Daoy (cell line): ENCODE results near the gene PTPRH. TPM values are rescaled to one million over a fixed set of nuclear protein-coding genes. Genes with fewer than 3 reads are reported as not detected.
A peak's percentile ranks its signal among the peaks of the same experiment; 100 is the strongest.

ENCODE experiments used
- DNase-seq: peaks from one replicate; pipeline ENCODE4 v3.0.0-alpha.2; 2015; ENCODE audit warnings: low read depth
- total RNA-seq: library from RNA; depleted of rRNA; stranded (reverse); fragments of >200 nt; shearing (Covaris generic); gene quantifications from 2 replicates; pipeline ENCODE4 v1.2.3, GENCODE V29; 2014; rRNA removed

Gene PTPRH, protein sequence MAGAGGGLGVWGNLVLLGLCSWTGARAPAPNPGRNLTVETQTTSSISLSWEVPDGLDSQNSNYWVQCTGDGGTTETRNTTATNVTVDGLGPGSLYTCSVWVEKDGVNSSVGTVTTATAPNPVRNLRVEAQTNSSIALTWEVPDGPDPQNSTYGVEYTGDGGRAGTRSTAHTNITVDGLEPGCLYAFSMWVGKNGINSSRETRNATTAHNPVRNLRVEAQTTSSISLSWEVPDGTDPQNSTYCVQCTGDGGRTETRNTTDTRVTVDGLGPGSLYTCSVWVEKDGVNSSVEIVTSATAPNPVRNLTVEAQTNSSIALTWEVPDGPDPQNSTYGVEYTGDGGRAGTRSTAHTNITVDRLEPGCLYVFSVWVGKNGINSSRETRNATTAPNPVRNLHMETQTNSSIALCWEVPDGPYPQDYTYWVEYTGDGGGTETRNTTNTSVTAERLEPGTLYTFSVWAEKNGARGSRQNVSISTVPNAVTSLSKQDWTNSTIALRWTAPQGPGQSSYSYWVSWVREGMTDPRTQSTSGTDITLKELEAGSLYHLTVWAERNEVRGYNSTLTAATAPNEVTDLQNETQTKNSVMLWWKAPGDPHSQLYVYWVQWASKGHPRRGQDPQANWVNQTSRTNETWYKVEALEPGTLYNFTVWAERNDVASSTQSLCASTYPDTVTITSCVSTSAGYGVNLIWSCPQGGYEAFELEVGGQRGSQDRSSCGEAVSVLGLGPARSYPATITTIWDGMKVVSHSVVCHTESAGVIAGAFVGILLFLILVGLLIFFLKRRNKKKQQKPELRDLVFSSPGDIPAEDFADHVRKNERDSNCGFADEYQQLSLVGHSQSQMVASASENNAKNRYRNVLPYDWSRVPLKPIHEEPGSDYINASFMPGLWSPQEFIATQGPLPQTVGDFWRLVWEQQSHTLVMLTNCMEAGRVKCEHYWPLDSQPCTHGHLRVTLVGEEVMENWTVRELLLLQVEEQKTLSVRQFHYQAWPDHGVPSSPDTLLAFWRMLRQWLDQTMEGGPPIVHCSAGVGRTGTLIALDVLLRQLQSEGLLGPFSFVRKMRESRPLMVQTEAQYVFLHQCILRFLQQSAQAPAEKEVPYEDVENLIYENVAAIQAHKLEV
- total RNA-seq = 4.1 and 8.6 TPM in 2 replicates

DNA sequence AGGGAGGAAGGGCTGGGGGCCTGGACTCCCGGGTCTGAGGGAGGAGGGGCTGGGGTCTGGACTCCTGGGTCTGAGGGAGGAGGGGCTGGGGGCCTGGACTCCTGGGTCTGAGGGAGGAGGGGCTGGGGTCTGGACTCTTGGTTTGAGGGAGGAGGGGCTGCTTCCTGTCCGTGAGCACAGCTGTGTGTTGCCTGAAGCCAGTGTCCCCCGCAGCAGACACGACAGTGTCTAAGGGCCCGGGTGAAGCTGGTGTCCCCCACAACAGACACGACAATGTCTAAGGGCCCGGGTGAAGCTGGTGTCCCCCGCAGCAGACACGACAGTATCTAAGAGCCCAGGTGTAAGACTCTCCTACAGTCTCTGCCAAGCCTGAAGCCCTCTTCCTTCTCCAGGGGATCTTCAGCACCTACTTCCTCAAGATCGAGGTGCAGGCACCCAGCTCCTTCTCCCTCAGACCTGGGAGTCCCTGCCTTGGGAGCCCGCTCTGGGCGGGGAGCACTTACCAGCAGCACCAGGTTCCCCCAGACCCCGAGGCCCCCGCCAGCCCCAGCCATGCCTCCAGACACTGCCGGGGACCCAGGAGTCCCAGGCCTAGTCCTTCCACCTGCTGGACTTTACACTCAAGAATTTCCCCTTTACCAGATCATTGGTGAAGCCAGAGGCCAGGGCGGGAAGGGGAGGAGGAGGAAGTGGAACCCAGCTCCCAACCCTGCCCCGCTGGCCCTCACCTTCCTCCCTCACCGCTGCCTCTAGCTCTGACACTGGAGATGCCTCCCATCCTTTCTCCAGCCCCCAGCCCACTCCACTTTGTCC is at the start of gene PTPRH:
PTPRH (minus strand) TSS at position 622 of the 813 bp plus-strand sequence; CDS start at position 554, 68 bp downstream.
- DNase-seq = no peak

DNA sequence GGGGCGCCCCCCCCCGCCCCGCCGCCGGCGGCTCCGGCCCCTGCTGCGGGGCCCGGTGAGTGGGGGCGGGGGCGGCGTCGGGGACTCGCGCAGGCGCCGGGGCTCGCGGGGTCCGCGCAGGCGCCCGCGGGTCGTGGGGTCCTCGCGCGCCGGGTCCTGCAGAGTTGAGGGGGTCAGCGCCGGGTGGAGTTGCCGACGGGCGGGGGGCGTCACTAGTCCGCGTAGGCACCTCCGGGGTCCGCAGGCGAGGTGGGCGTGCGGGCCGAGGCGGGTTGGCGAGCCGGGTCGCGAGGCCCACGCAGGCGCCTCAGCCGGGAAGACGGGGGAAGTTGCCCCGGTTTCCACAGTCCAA is 49.2 kb upstream of the PTPRH start:
- DNase-seq = no peak

DNA sequence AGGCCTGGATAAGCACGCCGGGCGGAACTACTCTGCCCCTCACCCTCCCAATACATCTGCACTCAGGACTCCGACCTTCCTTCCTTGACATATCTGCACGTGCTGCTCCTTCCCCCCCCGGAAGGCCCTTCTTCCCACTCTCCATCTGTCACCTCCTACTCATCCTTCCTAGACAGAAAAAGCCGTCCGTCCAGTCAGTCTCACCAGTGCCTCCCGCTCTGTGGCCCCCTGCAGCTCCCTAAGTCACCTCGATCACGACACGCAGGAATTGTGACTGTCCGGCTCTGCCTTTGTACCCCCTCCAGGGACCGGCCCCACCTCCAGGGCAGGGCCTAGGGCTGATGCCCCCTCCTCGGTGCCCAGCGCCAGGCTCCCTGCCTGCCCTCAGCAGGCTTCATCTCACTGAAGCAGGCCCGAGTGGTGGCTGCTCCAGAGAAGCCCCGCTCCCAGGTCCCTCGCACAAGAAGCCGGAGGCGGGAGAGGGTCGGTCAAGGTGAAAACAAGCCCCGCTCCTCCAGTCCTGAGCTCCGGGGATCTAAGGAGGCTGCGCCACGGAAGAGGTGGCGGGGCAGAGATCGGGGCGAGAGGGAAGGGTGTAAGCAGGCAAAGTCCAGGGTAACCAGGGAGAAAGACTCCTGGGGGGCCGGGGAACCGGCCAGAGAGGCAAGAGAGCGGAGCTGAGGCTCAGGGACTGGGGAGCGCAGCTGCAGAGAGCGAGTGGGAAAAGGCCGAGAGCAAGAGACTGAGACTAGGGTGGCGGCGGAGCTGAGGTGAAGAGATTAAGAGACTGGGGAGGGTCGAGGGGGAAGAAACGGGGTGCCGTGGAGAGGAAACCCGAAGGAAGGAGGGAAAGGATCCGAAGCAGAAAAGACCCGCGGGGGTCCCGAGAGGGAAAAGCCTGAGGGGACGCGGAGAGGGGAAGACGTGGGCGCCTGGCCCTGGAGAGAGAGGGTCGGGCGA is 48.4 kb upstream of the PTPRH start:
- DNase-seq = peak; percentile 27

DNA sequence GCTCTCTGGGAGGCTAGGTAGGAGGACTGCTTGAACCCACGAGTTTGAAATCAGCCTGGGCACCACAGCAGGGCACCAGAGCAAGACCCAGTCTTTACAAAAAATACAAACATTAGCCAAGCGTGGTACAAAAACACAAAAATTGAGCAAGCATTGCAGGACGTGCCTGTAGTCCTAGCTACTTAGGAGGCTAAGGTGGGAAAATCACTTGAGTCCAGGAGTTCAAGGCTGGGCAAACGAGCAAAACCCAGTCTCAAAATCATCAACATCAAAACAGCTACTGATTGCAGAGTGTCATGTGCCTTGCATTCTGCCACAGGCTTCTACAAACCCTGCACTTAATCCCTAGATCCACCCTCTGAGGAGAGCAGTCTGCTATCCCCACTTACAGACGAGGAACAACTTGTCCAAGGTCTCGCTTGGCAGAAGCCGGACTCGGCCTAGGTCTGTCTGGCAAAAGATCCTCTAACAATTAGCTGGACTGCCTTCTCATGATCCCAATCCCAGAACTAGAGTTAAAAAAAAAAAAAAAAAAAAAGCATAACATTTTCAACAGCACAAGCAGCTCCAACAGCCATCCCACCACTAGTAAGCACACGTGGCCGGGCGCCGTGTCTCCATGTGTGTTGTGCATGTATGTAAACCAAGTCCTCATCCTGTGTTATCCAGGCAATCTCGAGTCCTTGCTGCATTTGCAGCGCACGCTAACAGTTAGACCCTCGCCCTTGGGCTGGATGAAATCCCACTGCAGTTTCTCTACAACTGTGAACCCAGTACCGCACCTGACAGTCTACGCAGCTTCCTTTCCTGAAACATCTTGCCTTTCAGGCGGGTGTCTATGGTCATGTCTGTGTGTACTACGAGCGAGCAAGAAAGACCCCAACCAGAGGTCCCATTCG is 47.5 kb upstream of the PTPRH start:
- DNase-seq = no peak

DNA sequence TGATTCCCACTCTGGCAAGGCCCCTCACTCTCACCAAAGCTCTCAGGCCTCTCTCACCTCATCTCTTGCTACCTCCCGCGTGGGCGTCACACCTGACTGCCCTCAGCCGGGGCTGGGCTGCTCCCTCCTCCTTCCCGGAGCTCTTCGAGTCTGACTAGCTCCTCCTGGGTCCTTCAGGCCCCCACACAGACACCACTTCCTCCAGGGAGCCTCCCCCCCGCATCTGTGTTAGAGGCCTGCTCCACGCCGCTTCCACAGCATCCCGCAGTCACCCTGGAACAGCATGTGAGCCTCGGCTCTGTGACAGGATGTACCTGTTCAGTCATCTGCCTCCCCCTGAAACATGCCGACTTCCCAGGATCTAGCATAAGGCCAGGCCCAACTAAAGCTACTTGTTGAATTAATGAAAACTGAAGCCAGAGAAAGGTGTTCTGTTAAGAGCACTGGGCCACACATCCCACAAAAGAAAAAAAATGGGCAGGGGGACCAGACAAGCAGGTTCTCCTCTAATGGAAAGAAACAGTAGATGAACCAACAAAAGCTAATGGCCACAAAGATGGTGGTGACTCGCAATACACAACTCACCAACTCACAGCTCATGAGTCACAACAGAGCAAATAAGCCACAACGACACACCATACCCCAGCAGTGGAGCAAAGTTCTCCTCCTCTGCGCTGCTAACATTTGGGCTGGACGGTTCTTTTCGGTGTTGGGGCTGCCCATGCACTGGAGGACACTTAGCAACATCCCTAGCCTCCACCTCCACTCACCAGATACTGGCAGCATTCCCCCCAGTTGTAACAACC is 46.5 kb upstream of the PTPRH start:
- peak; percentile 55 for DNase-seq

DNA sequence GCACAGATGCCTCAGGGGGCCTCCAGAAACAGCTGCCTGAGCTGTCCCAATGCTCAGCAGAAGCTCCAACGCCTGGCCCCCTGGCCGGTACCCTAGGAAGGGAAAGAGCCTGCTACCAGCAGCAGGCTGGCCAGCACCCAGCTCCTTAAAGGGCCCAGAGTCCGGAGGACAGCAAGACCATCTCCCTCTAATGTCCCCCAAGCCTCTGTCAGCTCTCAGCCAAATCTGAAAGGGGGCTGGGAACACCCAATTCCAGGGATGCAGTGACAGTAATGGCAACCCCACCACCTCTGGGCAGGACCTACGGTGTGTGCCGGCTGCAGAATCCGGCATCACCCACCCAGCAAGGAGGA is 45.3 kb upstream of the PTPRH start:
- no peak for DNase-seq

DNA sequence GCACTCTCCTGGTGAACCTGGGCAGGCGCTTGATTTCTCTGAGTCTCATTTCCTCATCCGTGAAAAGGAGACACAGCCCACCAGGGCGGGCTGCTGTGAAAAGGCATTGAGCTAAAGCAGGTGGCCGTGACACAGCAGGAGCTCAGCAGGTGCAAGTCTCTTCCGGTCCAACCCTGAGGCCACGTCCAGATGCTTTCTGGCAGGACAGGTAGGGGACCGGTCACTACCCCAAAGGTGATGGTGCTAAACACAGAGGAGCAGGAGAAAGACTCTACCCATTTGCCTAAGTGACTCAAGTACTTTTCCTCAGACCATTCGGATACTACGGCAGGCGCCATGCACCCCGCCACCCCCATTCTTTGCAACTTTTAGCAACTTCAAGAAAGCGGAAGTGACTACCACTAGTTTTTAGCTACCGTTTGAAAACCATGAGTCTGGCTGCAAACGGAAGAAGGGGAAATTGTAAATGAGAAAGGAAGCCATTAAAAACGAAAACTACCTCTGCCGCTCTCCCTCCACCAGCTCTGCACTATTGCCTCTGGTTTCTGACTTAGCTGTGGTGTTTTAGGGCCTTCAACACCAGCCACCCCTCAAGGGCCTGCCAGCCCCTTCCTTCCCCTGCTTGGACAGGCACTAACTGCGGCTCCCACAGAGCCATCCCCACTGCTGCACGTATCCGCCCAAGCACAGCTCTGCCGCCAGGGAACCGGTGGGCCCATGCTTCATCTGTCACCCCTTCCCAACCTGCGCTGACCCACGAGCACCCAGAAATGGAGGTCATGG is 44.7 kb upstream of the PTPRH start:
- no peak for DNase-seq

DNA sequence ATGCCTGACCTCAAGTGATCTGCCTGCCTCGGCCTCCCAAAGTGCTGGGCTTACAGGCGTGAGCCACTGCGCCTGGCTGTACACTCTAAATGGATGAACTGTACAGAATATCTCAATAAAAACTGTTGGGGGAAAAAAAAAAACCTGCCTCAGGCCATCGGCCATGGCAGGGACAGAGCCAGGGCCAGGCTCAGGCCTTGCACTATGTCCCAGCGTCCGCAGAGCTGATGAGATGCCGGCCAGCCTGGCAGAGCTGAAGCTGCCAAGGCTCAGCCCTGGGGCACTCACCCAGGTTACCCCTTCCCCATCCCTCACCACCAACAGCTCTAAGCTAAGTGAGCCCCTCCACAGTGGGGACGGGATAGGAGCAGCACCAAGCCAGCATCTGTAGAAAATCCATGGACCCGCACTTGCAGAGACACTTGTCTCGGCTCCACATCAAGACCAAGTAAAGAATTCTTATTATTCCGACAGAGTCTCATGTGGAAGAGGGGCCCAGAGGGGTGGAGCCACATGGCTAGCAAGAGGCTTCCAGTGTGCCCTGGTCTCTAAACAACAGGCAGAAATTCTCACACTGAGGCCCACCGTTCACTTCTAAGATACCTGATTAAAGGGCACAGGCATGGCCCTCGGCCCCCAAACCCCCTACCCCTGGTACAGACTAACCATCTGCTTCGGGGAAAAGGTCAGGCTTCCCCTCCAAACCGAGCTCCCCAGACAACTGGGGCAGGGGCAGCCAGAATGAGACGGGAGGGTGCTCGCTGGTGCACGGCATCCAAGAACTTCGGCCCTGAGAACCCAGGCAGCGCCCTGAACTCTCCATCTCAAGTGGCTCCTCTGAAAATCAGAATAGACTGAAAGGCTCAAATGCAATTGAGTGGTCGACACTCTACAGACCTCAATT is 43.7 kb upstream of the PTPRH start:
- DNase-seq = no peak

DNA sequence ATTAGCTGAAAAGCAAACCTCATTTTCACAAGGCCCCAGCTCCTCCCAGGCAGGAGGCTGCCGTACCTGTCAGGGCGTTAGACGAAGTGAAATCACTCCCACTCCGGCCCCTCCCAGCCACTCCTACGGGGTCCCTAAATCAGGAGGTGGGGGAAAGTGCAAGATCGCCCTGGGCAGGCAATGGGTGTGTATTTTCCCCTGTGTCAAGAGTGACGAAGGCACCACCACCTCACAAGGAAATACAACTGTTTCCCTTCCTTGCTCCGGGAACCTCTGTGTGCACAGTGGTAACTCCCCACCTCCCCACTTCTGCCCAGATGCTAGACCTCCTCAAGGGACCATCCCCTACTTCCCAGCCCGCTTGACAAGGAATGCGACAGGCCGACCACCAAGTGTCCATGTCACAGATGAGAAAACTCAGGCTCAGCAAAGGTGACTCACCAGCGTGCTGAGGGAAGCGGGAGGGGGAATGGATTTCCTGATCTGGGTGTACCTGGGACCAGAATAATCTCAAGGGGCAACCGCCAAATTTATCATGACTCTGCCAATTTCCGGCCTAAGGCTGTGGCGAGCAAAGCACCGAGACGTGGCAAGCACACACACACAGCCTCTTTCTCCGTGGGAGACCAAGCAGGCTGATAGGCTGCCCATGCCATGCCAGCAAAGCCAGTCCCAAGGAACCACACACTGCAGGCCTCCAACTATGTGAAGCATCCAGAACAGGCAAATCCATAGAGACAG is 42.2 kb upstream of the PTPRH start:
- peak; percentile 77 for DNase-seq

DNA sequence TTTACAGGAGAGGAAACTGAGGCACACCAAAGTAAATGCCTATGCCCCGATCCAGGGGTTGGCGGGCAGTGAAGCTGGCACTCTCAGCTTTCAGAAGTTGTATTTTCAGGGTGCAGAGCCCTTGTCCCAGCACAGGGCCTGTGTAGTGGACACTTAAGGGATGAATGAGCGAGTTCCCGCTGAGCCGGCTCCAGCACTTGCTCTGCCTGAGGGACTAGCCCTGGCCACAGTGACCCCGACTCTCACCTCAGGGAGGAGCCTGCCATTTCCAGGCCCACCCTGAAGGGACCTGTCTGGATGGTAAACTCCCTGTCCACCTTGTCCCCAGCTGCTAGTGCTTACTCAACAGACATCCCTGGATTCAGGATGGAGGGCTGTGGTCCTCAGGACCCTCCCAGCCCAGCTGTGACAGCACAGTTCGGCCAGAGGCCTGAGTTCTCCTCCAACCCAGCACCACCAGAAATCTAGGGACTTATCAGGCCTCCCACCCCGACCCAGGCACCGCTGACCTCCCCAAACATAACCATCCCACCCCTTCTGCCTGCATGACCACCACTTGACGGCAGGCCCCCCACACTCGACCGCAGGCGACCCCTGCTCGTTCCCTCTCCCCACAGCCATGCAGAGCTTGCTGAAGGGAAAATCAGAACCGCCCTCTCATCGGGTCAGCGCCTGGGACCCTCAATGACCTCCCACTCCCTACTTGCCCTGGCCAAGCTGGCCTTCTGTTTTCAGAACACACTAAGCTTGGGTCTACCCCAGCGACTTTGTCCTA is 41.1 kb upstream of the PTPRH start:
- DNase-seq = no peak

DNA sequence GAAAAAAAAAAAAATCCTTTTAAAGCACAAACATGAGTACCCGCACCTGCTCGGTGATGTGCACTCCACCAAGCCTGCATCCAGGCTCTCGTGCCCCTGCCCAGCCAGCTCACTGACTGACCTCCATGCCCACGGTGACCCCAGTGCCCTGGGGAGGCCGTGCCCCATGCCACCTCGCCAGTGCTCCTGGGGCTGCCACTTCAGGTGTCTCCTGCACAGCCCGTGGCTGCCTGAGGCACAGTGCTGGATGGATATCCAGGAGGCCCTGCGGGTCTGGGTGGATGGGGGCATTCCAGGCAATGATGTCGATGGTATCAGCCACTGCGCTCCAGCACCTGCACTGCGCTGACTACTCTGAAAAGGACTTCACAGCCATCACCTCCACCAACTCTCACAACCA is 40.5 kb upstream of the PTPRH start:
- no peak for DNase-seq

DNA sequence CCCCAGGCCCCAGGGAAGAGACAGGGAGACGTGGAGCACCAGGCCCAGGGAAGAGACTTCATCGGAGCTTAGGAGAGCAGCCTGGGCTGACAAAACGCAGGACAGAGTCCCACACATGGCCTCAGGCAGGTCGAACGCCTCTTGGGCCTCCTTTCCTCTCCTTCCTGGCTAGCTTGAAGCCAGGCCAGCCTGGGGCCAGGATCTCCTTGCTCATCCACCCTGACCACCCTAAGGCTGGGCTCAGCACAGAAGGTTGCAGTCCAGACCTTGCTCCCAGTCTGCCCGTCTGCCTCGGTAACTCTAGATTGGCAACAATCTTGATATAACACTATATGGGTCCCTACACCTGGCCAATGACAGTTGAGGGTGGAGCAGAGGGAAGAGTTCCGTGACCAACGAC is 39.4 kb upstream of the PTPRH start:
- DNase-seq = no peak

DNA sequence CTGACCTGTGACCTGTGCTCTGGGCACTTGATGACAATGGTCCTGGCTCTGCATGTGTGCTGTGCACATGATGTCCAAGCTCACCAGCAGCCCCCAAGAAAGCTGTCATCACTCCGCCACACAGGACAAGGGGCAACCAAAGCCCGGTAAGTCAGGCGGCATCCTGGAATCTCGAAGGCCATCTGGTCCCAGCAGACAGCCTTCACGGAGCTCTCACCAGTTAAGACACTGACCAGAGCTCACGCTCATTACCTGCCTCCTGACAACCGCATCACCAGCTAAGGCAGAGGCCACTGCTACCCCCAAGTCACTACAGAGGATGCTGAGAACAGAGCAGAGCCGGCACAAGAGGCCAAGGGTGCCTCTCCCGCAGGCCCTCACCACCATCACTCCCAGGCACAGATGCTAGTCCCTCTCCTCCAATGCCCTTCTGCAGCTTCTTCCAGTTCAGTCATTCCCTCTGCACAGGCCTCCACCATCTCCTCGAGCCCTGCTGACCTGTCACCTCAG is 38.9 kb upstream of the PTPRH start:
- DNase-seq = no peak

DNA sequence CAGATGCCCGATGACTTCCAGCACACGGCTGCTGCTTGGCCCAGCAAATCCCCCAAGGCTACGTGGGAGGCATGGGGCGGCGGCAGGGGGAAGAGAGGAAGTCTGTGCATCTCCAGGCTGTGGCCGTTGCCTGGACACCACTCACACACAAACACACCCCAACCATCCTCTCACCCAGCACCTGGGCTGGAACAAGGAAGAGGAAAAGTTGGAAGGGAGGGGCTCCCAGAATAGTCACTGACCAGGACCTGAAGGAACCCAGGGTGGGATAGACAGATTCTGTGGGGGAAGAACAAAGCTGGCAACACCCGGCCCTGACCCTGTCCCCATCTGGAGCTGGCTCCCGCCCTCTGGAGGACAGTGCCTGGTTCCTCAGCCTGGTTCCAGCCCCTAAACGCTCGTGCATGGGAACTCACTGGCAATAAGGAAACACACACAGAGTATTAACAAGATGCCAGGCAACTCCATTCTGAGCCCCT is 38.4 kb upstream of the PTPRH start:
- DNase-seq = peak; percentile 89
